Transverse colon (tissue), 4 donors: ENCODE data around the gene CISD3.

Experiments
- CTCF ChIP-seq, 5 experiments: fragments of 200-600 bp in 3 of 5; fragments of 450-650 bp in 2 of 5; sonication (generic) in 3 of 5; IDR thresholded peaks; 1 replicate in 2 of 5; 2 replicates in 3 of 5; pipeline ENCODE4 v1.5.1; 2016 to 2017; ENCODE audit warnings: antibody characterized with exemption in 5 of 5, inconsistent platforms in 3 of 5, mild to moderate bottlenecking in 2 of 5, moderate library complexity in 1 of 5
- EP300 ChIP-seq: sonication (generic); formaldehyde crosslinking; IDR thresholded peaks from one replicate; pipeline ENCODE4 v1.6.1; 2017; ENCODE audit warnings: antibody characterized with exemption, low read depth
- POLR2AphosphoS5 ChIP-seq, 3 donors: sonication (generic); formaldehyde crosslinking; IDR thresholded peaks; one replicate each; pipeline ENCODE4 v1.6.1; 2016; ENCODE audit warnings: antibody characterized with exemption in 3 of 3

GRCh38 chr17:38724337-38724988 lies 5.7 kb upstream of the CISD3 start:
- no peak for TF ChIP-seq POLR2AphosphoS5 (IDR thresholded peaks at IDR 0.05)
- no peak for TF ChIP-seq CTCF (IDR thresholded peaks at IDR 0.05)
- no peak for TF ChIP-seq EP300
